Ovary (tissue), 1 donor: ENCODE measurements around the gene LSAMP.

Source experiments
- EP300 ChIP-seq: sonication (generic); formaldehyde crosslinking; IDR thresholded peaks from one replicate; pipeline ENCODE4 v1.6.1; 2017; ENCODE audit warnings: antibody characterized with exemption
- POLR2A ChIP-seq: fragments of 450-650 bp; IDR thresholded peaks from one replicate; pipeline ENCODE4 v1.6.1; 2017; ENCODE audit warnings: antibody characterized with exemption, mild to moderate bottlenecking, moderate library complexity

DNA sequence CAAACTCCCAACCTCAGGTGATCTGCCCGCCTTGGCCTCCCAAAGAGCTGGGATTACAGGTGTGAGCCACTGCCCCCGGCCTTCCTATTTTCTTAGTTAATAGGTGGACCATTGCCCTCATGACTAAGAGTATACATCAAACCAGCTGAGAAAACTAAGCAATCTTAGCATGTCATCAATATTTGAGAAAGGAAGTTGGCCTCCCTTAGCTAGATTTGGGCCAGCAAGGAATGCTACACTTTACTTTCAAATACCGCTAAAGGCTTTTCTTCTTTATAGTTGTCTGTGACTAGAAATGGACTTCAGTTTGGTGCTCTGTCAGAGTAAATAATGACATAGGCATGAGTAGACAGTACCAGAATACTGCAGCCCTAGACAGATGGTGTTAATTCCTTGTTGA, 622.7 kb downstream of the LSAMP start:
- TF ChIP-seq EP300: no peak
- TF ChIP-seq POLR2A: no peak
